Activated CD8-positive, alpha-beta memory T cell treated with anti-CD3 and anti-CD28 coated beads for 4 hours (primary cell): ENCODE measurements around the gene MFGE8.
A peak's percentile ranks its signal among the peaks of the same experiment; 100 is the strongest.
"Not testable (repeated sequence)": the region's sequence is repeated elsewhere in the genome, so short reads cannot be mapped to it uniquely, and the experiment has no call there.

Experiments
- DNase-seq, 2 donors: peaks; one replicate each; pipeline ENCODE4 v3.0.0-alpha.2; 2020; ENCODE audit warnings: low read depth in 2 of 2

Gene MFGE8, protein sequence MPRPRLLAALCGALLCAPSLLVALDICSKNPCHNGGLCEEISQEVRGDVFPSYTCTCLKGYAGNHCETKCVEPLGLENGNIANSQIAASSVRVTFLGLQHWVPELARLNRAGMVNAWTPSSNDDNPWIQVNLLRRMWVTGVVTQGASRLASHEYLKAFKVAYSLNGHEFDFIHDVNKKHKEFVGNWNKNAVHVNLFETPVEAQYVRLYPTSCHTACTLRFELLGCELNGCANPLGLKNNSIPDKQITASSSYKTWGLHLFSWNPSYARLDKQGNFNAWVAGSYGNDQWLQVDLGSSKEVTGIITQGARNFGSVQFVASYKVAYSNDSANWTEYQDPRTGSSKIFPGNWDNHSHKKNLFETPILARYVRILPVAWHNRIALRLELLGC

DNA sequence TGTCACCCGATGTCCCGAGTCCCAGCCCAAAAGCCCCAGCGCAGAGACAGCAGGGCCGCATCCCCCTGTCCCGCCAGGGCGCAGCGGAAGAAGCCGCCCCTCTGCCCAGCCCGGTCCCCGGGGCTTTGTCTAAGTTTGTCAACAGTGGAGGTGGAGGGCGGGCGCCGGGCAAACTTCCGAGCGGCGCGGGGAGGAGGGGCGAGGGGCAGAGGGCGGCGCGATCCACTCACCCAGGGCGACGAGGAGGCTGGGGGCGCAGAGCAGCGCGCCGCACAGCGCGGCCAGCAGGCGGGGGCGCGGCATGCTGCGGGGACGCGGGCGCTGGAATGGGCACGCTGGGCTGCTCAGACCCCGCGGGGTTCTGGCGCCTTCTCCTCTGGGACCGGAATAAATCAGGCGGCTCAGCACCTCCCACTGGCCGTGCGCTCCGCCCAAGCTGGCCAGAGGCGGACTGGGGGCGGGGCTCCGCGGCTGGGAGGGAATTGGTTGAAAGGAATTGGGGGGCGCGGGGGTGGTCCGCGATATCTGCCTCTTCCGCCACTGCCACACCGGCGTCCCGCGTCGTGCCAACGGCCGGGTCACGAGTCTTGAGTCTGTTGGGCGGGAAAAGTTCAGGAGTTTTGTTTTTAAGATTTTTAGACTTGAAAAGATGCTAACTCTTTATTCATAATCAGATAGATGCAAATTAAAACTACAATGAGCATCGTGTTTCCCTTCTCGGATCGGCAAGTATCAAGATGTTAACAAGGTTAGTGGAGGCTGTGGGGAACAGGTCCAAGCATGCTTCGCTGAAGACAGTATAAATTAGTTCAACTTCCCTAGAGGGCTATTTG lies at the start of gene MFGE8:
Gene MFGE8 (minus strand): TSS at position 363 of the 833 bp plus-strand sequence. CDS start 60 bp downstream, at position 303.
- peak; percentile 33 for DNase-seq

DNA sequence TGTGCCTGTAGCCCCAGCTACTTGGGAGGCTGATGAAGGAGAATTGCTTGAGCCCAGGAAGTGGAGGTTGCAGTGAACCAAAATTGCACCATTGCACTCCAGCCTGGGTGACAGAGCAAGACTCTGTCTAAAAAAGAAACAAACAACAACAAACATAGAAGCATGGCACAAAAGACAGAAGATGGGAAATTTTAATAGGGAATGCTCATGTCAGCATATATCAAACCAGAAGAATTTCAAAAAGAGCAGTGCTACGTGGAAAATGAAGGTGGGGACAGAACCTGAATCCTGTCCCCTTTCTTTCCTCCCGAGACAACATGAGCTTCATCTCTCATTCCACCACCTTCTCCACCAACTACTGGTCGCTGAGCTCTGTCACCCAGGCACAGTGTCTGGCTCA lies 46.3 kb upstream of the MFGE8 start:
- no peak for DNase-seq

DNA sequence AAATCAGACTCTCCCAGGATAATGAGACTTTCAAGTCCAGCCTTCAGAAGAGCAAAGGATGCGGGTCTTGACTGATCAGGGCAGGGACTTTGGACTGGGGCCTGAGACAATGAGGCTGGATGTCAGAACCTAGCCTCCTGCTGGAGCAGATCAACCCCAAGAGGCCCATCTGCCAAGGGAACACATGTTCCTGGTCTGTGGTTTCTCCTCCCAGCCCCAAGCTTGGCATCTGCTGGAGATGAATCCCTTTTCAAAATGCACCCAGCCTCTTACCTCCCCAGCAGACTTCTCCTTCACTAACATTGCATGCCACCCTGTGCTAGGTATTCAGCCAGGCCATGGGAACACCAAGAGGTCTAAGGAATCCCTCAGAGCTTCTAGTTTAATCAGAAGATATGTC lies 43.7 kb upstream of the MFGE8 start:
- DNase-seq: no peak

DNA sequence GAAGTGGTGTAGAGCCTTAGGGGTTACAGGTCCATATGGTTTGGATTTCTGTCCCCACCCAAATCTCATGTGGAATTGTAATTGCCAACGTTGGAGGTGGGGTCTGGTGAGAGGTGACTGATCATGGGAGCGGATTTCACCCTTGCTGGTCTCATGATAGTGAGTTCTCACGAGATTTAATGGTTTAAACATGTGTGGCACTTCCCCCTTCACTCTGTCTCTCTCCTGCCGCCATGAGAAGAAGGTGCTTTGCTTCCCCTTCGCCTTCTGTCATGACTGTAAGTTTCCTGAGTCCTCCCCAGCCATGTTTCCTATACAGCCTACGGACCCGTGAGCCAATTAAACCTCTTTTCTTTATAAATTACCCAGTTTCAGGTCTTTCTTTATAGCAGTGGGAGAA lies 43.1 kb upstream of the MFGE8 start:
- DNase-seq: no peak

DNA sequence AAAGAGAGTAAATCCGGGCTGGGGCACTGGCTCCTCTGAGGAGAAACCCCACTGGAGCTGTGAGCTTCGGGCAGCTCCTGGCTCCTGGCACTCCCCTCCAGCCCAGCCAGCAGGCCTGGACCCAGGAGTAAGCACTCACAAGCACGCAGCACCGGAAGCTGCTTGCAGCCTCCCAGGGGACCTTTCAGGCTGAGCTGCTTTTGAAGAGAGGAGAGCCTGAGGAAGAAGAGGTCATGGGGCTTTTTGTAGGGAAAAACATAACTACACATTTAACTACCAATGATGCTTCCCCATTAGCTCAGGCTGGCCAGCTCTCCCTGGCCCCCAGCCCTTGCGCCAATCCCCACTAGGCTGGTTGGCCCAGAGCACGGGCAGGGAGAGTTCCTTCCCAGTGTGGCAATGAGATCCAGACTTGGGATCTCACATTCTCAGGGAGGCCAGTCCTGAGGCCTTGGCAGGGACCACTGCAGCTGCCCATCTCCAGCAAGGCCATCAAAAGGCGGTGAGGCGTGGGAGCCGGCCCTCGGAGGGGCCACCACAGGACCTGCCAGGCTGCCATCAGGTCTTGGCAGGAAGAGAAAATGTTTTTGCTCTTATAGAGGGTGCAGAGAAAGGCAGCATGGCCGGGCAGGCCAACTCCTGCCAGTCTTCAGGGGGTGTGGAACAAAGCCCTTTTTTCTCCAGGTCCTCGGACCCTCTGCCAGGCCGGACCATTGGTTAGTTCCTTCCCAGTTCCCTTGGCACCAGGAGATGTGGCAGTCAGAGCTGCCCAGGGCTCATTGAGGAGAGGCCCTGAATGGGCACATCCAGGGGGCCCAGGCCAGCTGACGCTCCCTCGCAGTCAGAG lies 41.5 kb upstream of the MFGE8 start:
- DNase-seq: no peak

DNA sequence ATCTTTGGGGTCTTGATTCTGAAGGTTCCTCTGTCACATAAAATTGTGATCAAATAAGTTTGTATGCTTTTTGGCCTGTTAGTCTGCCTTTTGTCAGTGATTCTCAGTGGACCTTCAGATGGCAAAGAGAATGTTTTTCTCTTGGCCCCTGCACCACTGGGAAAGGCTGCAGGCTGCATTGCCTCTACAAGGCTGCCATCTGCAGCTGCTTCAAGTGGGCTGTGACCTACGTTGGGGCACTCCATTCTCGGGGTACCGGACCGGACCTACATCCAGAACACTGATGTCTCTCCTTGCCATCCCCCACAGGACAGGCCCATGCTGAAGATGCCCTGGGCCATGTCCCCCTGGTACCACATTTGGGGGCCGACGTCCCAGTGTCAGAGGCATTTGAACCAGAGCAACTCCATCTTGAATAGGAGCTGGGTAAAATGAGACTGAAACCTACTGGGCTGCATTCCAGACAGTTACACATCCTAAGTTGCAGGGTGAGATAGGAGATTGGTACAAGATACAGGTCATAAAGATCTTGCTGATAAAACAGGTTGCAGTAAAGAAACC lies 37.5 kb upstream of the MFGE8 start:
- DNase-seq: no peak

DNA sequence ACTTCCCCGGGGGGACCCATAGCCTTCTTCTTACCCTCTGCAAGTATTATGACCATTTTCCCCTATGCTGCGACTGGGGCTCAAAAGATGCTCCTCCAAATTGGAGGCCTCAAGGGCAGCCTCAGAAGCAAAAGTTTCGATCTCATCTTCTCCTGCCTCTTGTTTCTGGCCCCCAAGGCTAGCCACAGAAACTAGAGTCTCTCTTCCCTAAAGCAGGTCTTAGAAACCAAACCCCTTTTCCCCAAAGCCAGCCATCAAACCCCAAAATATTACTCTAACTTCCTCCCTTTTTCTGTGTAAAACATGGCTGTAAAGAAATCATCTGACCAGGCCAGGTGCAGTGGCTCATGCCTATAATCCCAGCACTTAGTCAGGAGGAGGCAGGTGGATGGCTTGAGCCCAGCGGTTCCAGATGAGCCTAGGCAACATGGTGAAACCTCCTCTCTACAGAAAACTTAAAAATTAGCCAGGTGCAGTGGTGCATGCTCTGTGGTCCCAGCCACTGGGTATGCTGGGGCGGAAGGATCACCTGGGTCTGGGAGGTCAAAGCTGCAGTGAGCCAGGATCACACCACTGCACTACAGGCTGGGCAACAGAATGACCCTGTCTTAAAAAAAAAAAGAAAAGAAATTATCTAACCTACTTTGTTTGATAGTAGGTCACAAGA lies 36.7 kb upstream of the MFGE8 start:
- no peak for DNase-seq

DNA sequence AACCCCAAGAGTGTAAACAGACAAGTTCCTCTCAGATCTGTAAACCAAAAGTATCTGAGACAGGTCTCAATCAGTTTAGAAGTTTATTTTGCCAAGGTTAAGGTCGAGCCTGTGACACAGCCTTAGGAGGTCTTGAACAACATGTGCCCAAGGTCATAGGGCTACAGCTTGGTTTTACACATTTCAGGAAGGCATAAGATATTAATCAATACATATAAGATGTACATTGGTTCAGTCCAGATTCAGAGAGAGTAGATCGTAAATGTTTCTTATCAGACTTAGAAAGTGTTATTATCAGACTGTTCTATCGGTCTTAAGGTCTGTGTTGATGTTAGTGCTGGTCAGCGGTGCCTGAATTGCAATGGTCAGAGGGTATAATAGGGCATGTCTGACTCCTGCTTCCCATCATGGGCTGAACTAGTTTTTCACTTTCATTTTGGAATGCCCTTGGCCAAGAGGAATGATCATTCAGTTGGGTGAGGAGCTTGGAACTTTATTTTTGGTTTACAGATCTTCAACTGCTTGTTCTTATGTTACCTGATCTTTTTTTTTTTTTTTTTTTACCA lies 27.0 kb upstream of the MFGE8 start:
- no peak for DNase-seq

DNA sequence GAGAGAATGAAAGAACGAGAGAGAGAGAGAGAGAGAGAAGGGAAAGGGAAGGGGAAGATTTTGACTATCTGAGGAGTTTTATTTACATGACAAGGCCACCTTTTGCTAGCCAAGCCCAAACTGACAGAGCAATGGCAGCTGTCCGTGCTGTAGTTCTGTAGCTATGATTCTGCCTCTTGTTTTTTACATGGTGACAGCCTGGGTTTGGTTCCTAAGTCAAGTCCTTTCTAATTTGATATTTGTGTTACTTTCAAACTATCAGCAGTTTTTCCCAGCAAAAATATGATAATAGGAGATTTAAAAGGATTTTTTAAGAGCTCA lies 26.3 kb upstream of the MFGE8 start:
- no peak for DNase-seq

DNA sequence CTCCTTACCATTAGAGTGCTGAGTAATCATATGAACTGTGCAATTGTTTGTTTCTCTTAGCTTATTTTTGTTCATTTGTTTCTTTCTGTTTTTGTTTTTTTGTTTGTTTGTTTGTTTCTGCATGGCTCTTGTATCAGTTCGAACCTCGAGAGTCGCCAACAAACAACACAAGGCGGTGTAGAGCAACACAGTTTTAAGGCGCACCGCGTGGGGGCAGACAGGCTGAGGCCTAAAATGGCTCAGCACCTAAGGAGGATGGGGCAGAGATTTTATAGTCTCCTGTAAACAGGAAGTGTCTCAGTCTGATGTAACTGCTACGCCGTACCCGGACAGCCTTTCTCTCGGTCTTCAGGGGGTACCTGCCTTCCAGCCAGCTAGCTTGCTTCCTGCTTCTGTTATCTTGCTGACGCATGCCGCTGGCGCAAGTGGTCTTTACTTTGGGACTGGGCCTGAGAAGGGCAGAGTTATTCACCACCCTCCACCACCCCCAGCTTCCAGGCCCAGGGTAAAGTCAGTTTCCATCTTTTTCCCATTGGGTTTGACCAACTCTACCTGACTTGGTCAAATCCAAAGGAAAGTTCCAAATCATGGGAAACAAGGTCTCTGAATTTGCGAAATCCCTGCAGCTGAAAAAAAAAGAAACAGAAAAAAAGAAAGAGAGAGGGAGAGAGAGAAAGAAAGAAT lies 25.8 kb upstream of the MFGE8 start:
- no peak for DNase-seq

DNA sequence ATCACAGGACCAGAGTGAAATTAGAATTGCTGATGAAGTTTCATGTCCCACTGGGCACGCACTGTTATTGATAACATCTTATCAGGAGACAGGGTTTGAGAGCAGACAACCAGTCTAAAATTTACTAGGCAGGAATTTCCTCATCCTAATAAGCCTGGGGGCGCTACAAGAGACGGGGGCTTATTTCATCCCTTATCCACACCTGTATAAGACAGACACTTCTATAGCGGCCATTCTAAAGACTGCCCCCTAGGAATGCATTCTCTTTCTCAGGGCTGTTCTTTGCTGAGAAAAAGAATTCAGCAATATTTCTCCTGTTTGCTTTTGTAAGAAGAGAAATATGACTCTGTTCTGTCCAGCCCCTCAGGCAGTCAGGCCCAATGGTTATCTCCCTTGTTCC lies 21.3 kb upstream of the MFGE8 start:
- not testable (repeated sequence) for DNase-seq

DNA sequence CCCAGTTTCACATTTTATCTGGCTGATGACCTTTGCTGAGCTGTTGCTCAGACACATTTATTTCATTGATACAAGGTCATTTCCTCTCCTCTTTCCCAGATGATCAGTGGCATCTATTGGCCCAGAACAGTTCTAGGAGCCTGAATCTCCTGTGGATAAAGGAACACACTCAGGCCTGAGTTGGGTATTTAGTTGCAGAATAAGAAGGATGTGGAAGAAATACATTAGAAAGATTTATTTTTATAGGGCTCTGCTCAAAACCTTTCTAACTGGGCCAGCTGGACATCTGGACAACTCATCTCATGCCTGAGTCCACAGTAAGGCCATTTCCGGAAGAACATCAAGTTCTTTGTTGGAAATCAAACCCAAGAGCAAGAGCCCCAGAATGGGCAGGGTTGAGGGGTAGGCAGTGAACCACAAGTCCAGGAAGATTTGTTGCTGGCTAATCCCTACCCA lies 19.7 kb upstream of the MFGE8 start:
- DNase-seq: no peak

DNA sequence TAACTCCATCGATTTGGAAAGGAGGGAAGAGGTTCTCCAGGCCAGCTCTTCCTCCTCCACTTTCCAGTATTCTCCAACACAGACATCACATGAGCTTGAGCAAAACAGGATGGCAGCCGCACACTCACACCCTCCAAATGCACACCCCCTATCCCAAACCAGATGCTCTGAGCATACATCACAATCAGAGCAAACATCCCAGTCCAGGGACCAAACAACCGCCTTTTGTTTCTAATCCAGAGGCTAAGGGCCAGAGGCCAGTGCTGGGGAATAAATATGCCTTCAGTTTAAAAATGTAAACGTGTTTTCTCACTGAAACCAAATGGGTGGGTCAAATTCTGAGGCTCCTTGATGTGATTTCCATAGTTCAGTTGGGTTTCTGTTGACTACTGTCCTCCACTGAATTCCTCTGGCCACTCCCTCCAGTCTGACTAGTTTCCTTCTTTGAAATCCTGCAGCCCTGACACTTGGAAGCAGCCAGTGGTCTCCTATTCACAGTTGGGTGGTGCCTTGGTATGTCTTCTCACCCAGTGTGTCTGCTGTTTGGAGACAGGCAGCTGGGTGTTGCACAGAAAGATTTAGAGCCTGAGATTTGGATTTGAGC lies 19.2 kb upstream of the MFGE8 start:
- DNase-seq: no peak

DNA sequence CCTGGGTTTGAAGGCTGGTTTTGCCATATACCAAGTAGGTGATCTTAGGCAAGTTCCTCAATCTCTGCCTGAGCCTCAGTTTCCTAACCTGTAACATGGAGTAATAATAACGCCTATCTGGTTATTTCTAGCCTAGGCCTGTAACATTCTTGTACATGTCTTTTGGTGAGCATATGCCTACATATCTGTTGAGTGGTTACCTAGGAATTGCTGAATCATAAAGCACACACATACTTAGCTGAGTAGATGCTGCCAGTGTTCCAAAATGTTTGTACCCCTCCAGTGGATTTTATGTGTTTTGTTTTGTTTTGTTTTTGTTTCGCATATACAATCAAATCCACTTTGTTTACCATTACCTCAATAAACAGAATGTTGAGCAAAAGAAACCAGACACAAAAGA lies 17.4 kb upstream of the MFGE8 start:
- DNase-seq: no peak

DNA sequence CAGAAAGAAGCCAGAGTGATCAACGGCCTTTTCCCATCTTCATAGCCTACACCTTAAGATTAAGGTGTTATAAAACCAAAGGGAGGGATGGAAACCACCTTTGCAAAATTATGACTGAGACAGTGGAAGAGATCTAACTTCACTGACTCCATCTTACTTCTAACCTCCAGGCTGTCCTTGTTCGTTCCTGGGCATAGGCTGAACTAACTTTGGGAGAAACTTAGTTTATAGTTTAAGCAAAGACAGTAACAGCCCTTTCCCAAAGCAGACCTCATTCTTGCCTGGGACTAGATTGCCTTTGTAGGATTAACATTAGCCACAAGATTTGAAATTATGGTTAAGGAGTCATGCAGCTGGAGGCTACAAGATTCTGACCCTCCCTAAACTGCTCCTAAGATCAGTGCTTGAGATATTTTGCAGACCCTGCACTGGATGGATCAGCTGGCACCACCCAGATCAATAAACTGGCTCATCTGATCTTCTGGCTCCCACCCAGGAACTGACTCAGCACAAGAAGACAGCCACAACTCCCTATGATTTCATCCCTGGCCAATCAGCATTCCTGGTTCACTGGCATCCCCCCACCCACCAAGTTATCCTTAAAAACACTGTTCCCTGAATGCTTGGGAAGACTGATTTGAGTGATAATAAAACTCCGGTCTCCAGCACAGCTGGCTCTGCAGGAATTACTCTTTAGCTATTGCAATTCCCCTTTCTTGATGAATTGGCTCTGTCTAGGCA lies 16.3 kb upstream of the MFGE8 start:
- DNase-seq: not testable (repeated sequence)

DNA sequence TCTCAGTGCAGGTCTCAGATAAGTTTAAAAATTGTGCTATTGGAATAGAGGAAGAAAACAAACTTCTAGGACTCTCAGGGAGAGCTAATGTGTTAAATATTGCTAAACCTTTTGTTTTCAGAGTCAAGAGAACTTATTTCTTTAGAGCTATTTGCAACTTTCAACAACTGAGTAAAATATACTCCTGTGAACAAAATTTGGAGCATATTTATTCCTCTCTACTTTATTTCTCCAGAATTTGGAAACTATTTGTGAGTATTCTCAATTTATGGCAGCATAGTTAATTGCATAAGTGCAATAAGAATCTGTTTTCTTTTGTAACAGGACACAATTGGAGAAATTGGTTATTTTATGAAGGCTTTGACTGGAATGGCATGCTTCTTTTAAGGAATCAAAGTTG lies 15.0 kb upstream of the MFGE8 start:
- not testable (repeated sequence) for DNase-seq

DNA sequence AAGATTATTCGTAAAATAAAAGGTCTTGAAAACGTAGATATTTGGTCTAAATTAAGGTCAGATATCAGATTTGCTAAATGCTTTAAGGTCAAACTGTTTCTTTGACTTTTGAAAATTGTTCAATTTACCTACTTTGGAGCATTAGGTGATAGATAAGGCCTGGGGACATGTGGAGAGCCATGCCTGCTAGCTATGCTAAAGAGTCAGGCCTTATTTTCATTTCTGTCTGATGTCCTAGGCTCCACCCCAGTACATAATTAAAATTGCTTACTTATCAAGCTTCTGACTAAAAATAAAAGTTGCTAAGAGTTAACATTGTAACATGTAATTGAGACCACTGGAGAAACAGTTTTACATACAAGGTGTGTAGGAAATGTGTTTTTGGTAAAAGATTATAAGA lies 12.5 kb upstream of the MFGE8 start:
- not testable (repeated sequence) for DNase-seq

DNA sequence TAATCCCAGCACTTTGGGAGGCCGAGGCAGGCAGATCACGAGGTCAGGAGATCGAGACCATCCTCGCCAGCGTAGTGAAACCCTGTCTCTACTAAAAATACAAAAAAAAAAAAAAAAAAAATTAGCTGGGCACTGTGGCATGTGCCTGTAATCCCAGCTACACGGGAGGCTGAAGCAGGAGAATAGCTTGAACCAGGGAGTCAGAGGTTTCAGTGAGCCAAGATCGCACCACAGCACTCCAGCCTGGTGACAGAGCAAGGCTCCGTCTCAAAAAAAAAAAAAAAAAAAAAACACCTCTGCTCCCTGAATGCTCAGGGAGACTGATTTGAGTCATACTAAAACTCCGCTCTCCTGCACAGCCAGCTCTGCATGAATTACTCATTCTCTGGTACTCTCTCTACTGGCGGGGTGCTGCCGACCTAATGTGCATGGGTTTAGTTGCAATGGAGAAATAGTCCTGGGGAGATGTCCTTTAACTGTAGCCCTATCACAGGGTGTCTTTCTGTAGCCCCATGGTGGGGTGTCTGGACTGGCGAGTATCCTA lies 7.8 kb upstream of the MFGE8 start:
- not testable (repeated sequence) for DNase-seq
